GM12801 (cell line): ENCODE results near the gene TBL1X.

Source experiments
- TF ChIP-seq, protein P1 (sequence below): IDR thresholded peaks from one replicate; pipeline ENCODE4 v1.5.1; 2011; ENCODE audit warnings: control low read depth; ENCODE audit not compliant: insufficient read length; ENCODE audit errors: extremely low read depth

The TBL1X gene

GRCh38 chrX:9593756-9594155 is 128.9 kb downstream of the TBL1X start:
- TF ChIP-seq, protein P1, sequence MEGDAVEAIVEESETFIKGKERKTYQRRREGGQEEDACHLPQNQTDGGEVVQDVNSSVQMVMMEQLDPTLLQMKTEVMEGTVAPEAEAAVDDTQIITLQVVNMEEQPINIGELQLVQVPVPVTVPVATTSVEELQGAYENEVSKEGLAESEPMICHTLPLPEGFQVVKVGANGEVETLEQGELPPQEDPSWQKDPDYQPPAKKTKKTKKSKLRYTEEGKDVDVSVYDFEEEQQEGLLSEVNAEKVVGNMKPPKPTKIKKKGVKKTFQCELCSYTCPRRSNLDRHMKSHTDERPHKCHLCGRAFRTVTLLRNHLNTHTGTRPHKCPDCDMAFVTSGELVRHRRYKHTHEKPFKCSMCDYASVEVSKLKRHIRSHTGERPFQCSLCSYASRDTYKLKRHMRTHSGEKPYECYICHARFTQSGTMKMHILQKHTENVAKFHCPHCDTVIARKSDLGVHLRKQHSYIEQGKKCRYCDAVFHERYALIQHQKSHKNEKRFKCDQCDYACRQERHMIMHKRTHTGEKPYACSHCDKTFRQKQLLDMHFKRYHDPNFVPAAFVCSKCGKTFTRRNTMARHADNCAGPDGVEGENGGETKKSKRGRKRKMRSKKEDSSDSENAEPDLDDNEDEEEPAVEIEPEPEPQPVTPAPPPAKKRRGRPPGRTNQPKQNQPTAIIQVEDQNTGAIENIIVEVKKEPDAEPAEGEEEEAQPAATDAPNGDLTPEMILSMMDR = no peak

DNA sequence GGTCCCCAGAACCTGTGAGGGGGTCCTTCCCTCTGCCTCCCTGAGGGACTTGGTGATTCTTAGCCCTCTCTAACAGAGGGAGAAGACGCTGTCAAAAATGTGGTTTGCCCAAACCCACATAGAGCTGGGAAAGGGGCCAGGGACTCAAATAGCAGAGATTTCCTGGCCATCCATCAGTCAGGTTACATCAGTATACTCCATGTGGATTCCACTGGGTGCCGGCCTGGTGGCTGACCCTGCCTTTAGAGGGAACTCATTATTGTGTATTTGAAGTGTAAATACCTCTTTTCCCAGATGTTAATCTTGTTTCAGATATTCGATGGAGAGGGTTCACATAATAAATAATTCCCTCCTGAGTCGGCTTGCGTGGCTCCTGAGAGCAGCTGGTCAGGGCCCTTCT is 130.3 kb downstream of the TBL1X start:
- TF ChIP-seq, protein P1 = no peak

DNA sequence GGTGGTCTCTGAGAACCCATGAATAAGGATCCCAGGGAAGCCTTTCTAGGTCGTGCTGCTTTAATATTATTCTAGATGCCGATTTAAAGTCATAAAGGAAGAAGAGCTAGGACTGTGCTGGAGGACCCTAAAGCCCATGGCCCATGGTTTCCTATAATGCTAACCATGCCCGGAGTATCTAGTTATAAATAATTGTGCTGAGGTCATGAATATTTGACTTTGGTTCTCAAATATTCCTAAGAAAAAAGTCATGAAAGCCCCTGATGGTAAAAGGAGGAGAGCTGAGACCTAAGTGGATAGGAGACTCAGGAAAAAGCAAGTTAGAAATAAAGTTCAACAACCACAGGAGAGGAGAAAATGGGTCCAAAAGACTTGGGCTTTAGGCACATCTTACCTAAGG is 132.0 kb downstream of the TBL1X start:
- TF ChIP-seq, protein P1 = no peak

GRCh38 chrX:9597361-9598035 is 132.6 kb downstream of the TBL1X start:
- TF ChIP-seq, protein P1 = no peak

DNA sequence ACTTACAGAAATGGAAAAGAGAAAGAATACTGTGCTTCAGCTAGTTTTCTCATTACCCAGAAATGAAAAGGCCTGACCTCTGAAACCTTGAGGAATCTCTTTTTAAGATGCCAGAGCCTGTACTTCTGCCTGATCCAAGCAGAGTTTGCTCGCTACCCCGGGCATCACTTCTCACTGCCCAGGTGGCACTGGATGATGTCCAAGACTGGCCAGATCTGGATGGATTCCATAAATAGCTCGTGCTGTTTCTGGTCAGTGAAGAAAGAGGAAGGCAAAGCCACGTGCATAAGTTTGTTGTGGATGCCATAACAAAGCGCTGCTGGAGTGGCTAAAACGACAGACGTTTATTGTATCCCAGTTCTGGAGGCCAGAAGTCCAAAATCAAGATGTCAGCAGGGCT is 133.5 kb downstream of the TBL1X start:
- TF ChIP-seq, protein P1 = no peak

GRCh38 chrX:9604111-9604907 is 139.5 kb downstream of the TBL1X start:
- TF ChIP-seq, protein P1 = no peak

GRCh38 chrX:9604908-9605306 is 140.0 kb downstream of the TBL1X start:
- TF ChIP-seq, protein P1 = no peak
